ENCODE measurements around the gene CD4.
A peak's percentile ranks its signal among the peaks of the same experiment; 100 is the strongest.

Gene CD4

DNA sequence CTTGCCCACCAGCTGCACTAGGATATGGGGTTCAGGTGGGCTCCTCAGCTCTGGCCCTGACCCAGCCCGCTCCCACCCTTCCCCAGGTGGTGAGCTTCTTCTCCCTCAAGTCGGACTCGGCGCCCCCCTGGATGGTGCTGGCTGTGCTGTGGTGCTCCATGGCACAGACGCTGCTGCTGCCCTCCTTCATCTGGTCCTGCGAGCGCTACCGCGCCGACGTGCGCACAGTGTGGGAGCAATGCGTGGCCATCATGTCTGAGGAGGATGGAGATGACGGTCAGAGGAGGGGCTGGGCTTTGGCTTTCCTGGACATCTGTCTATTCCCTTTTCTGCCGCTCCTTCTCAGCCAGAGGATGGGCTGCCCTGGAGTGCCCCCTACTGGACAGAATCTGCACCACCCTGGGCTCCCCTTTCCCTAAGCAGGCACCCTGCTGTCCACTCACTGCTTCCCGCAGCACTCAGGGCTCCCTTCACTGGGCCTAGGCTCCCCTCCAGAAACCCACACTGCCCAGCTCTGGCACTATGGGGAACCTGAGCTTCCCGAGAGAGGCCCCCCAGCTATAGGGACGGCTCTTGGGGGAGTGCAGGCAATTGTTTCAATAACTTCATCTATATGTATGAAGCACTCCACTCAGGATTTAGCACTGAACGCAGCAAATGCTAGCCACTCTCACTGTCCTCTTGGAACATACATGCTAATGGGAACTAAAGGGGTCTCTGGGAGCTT is 36.2 kb downstream of the CD4 start:
- Histone ChIP-seq H3K4me3 (peak overlapping the region; percentile 54), H3K27ac (no peak overlapping the region)
- DNase-seq (ENCODE audit: low spot score), result peak; percentile 87
- TF ChIP-seq, protein P1, sequence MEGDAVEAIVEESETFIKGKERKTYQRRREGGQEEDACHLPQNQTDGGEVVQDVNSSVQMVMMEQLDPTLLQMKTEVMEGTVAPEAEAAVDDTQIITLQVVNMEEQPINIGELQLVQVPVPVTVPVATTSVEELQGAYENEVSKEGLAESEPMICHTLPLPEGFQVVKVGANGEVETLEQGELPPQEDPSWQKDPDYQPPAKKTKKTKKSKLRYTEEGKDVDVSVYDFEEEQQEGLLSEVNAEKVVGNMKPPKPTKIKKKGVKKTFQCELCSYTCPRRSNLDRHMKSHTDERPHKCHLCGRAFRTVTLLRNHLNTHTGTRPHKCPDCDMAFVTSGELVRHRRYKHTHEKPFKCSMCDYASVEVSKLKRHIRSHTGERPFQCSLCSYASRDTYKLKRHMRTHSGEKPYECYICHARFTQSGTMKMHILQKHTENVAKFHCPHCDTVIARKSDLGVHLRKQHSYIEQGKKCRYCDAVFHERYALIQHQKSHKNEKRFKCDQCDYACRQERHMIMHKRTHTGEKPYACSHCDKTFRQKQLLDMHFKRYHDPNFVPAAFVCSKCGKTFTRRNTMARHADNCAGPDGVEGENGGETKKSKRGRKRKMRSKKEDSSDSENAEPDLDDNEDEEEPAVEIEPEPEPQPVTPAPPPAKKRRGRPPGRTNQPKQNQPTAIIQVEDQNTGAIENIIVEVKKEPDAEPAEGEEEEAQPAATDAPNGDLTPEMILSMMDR (IDR thresholded peaks at IDR 0.05), result peak; percentile 91

DNA sequence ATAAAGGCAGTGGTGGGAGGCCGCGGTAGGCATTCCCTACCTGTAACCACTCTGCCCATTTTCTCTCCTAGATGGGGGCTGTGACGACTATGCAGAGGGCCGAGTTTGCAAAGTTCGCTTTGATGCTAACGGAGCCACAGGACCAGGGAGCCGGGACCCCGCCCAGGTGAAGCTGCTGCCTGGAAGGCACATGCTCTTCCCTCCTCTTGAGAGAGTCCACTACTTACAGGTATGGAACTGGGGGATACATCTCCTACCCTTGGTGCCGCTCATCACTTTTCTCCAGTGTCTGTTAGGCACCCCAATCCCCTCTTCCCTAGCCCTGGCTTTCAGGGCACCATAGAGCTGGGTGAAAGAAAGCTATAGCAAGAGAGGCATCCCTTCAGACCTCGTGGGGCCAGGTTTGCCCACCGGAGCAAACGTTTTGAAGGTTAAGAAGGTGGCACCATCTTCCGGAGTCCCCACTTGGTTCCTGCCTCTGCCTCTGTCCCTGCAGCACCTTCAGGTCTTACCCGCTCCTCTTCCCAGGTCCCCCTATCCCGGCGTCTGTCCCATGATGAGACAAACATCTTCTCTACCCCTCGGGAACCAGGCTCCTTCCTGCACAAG is 36.9 kb downstream of the CD4 start:
- TF ChIP-seq, protein P1 (IDR thresholded peaks at IDR 0.05), result no peak
- Histone ChIP-seq H3K4me3 (no peak overlapping the region), H3K27ac (no peak overlapping the region)
- DNase-seq (ENCODE audit: low spot score), result no peak

DNA sequence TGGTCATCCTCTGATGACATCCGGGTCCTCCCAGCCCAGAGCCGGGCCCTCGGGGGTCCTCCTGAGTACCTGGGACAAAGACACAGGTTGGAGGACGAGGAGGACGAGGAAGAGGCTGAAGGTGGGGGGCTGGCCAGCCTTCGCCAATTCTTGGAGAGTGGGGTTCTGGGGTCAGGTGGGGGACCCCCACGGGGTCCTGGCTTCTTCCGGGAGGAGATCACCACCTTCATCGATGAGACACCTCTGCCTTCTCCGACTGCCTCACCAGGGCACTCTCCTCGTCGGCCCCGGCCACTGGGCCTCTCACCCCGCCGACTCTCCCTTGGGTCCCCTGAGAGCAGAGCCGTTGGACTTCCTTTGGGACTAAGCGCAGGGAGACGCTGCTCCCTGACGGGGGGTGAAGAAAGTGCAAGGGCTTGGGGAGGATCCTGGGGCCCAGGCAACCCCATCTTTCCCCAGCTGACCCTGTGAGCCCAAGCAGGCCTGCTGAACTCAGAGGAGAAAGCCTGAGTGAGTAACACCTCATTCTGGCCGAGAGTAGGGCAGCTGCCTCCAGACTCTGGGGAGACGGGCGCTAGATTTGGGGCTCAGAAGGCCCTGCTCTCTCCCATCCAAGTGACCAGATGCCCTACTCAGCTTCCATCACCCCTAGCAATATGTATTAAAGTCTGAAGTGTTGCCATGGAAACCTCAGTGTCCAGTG is 37.6 kb downstream of the CD4 start:
- peak overlapping the region in 1 of 2 donors; percentile 94 for H3K27ac ChIP-seq
- TF ChIP-seq, protein P1 (IDR thresholded peaks at IDR 0.05), result no peak
- DNase-seq (ENCODE audit: low spot score), result no peak
- H3K4me3 ChIP-seq, result no peak overlapping the region

DNA sequence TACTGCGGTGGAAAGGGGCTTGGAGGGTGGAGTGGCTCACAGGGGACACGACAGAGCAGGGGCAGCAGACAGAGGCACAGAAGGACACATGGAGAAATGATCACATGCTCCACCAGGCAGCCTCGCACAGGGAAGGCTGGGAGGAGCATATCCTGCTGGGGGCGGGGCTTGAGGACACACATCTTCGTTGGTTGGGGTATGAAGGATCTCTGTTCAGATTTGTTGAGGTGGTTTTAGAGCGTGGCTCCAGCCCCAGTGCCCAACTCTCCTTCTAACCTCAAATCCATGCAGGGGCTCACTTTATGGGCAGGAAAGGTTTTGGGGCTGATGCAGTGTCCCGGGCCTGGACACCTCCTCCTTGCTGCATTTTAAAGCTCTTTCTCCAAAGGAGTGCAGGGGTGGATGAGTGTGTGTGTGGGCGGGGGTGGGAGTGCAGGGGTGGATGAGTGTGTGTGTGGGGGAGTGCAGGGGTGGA is 38.1 kb downstream of the CD4 start:
- peak; percentile 90 for DNase-seq (ENCODE audit: low spot score)
- H3K4me3 ChIP-seq, result peak overlapping the region; percentile 92
- TF ChIP-seq, protein P1 (IDR thresholded peaks at IDR 0.05), result no peak
- H3K27ac ChIP-seq, result peak overlapping the region in 1 of 2 donors; percentile 94

DNA sequence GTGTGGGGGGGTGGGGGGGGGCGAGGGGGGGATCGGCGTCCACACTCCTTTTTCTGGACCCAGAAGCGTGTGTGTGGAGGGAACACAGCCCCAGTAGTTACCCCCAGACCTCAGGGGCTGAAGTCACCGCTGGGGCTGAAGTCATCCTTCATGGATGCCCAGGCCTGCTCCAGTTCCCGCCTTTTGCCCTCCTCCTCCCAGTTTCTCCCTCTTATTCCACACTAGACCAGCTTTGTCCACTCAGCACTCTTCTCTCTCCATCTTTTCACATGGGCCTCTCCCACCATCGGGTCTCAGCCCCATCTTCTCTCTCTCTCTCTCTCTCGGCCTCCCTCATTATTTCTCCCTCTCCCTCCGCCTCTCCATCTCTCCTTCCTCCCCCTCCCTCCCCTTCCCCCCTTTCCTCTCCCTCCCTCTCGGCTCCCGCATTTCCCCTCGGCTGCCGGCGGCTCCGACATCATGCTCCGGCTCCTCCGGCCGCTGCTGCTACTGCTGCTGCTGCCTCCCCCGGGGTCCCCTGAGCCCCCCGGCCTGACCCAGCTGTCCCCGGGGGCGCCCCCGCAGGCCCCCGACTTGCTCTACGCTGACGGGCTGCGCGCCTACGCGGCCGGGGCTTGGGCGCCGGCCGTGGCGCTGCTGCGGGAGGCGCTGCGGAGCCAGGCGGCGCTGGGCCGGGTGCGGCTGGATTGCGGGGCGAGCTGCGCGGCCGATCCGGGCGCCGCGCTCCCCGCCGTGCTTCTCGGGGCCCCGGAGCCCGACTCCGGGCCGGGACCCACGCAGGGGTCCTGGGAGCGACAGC is 38.9 kb downstream of the CD4 start, which contains the start of gene P3H3:
Gene P3H3, plus strand, starts transcription at position 426 of the 799 bp plus-strand sequence. Its CDS starts 34 bp downstream, at position 460.
- DNase-seq (ENCODE audit: low spot score), result no peak
- TF ChIP-seq, protein P1 (IDR thresholded peaks at IDR 0.05), result no peak
- Histone ChIP-seq H3K4me3 (peak within 1 kb of the TSS; percentile 92), H3K27ac (peak within 1 kb of the TSS; percentile 85 to 94)

DNA sequence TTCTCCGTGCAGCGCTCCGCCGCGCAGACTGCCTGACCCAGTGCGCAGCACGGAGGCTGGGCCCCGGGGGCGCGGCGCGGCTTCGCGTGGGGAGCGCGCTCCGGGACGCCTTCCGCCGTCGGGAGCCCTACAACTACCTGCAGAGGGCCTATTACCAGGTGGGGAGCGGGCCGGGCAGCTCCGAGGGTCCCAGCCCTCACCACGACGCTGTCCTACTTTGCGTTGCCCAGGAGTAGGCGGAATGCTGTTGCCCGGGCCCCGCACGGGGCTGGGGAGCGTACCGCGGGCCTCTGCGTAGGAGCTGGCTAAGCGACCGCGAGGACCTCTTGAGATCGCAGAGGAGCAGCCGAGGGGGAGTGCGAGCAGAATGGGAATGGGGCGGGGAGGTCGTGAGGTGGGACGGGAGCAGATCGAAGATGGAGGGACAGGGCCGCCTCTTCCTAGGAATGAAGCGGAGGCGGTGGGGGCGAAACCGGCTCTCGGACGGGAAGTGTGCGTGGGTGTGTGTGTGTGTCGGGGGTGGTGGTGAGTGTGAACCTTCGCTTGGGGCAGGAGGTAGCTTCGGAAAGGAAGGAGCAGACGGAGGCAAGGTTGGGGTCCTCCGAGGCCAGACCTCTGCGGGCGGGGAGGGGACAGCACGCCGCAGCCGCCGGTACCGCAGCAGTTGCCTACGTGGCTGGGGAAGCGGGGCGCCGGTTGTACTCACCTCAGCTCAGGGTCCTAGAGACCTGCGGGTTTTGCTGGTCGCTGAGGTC is 39.6 kb downstream of the CD4 start:
- TF ChIP-seq, protein P1 (IDR thresholded peaks at IDR 0.05), result no peak
- Histone ChIP-seq H3K27ac (peak overlapping the region; percentile 85 to 94), H3K4me3 (peak overlapping the region; percentile 92)
- DNase-seq (ENCODE audit: low spot score), result no peak
